ENCODE data around the gene FIZ1.

- TF ChIP-seq POLR2A (IDR thresholded peaks at IDR 0.05): no peak
- no peak for TF ChIP-seq CTCF (IDR thresholded peaks at IDR 0.05)
- TF ChIP-seq POLR2AphosphoS5 (IDR thresholded peaks at IDR 0.05): no peak
Observed at GRCh38 chr19:55549500-55550320, 49.6 kb downstream of the FIZ1 start.

All from sigmoid colon (tissue), 4 donors.